DOHH2 (cell line): ENCODE measurements around the gene TMEM151A.

Experiments
- EZH2phosphoT487 ChIP-seq: fragments of 200-600 bp; sonication (generic); IDR thresholded peaks from 2 replicates; pipeline ENCODE4 v1.6.1; 2017; ENCODE audit warnings: borderline replicate concordance, mild to moderate bottlenecking, antibody characterized with exemption, low read length, moderate library complexity, mixed read lengths
- TF ChIP-seq, protein P1 (sequence below): fragments of 200-600 bp; sonication (generic); IDR thresholded peaks from one replicate; pipeline ENCODE4 v1.5.1; 2014; ENCODE audit warnings: antibody characterized with exemption, mild to moderate bottlenecking, low read depth, low read length; ENCODE audit not compliant: poor library complexity, severe bottlenecking

GRCh38 chr11:66266378-66267038 is 25.2 kb upstream of the TMEM151A start:
- TF ChIP-seq, protein P1, sequence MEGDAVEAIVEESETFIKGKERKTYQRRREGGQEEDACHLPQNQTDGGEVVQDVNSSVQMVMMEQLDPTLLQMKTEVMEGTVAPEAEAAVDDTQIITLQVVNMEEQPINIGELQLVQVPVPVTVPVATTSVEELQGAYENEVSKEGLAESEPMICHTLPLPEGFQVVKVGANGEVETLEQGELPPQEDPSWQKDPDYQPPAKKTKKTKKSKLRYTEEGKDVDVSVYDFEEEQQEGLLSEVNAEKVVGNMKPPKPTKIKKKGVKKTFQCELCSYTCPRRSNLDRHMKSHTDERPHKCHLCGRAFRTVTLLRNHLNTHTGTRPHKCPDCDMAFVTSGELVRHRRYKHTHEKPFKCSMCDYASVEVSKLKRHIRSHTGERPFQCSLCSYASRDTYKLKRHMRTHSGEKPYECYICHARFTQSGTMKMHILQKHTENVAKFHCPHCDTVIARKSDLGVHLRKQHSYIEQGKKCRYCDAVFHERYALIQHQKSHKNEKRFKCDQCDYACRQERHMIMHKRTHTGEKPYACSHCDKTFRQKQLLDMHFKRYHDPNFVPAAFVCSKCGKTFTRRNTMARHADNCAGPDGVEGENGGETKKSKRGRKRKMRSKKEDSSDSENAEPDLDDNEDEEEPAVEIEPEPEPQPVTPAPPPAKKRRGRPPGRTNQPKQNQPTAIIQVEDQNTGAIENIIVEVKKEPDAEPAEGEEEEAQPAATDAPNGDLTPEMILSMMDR = no peak
- TF ChIP-seq EZH2phosphoT487 = no peak
